ENCODE data around the gene EPS15.

DNA sequence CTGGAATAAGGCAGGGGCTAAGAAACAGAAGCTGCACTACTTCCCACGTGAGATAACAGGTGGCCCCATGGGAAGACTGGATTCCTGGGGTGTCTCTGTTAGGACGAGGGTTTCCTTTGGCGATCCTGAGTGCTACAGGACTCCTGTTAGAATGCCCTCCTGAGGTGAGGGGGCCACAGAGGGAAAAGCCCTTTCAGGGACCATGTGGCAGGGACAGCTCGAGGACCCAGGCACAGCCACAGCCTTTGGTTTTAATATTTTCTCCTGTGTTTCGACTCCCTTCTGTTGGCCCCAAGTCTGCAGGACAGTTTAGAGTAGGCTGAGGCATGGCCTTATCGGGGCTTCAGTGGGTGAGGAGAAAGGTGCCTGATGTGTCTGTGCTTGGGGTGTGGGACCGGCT is 201.3 kb downstream of the EPS15 start:
- TF ChIP-seq, protein P1, sequence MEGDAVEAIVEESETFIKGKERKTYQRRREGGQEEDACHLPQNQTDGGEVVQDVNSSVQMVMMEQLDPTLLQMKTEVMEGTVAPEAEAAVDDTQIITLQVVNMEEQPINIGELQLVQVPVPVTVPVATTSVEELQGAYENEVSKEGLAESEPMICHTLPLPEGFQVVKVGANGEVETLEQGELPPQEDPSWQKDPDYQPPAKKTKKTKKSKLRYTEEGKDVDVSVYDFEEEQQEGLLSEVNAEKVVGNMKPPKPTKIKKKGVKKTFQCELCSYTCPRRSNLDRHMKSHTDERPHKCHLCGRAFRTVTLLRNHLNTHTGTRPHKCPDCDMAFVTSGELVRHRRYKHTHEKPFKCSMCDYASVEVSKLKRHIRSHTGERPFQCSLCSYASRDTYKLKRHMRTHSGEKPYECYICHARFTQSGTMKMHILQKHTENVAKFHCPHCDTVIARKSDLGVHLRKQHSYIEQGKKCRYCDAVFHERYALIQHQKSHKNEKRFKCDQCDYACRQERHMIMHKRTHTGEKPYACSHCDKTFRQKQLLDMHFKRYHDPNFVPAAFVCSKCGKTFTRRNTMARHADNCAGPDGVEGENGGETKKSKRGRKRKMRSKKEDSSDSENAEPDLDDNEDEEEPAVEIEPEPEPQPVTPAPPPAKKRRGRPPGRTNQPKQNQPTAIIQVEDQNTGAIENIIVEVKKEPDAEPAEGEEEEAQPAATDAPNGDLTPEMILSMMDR (IDR thresholded peaks at IDR 0.05): no peak
- TF ChIP-seq POLR2A (IDR thresholded peaks at IDR 0.05; ENCODE audit: low read depth): no peak
- no peak for TF ChIP-seq POLR2AphosphoS5 (IDR thresholded peaks at IDR 0.05)
- no peak for TF ChIP-seq EP300 (IDR thresholded peaks at IDR 0.05)
